Measurements from ENCODE around the gene PRC1. TPM values are rescaled to one million over a fixed set of nuclear protein-coding genes. Genes with fewer than 3 reads are reported as not detected.

PRC1 gene
- polyA plus RNA-seq, 10 donors: 34.1 to 72.6 (median 45.2) TPM

- peak; percentile 70 to 92 (median 86) for DNase-seq
These were observed 37.9 kb downstream of the PRC1 start for GRCh38 chr15:90956274-90957030.

DNA sequence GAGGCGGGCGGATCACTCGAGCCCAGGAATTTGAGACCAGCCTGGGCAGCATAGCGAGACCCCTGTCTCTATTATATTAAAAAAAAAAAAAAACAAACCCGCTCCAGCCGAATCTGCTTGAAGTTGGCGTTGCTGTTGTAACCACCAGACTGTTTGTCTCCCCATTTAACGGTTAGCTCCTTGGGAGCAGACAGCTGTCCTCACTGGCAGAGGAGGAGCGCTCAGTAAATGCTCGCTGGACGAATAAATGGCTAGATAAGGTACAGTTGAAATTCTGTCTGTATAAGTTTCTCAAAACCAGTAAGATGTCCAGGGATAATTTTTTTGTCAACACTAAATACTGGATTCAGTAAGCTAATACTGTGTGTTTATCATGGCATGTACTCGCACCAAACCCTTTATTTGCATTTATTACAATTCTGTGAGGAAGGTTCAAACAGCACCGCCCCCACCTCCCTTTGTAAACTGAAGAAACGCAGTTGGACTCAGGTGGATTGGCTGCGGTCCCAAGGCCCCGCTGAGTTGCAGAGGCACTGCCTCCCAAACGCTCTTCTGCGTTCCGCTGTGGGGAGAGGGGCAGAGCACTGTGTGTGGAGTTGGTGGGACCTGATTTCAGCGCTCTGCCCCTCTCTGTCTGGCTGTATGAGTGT is 38.6 kb downstream of the PRC1 start:
- DNase-seq: no peak

GRCh38 chr15:90954712-90955623 is 39.4 kb downstream of the PRC1 start, which contains the start of gene RCCD1:
Gene RCCD1 (plus strand): TSS chr15:90954884. CDS start chr15:90956735, 1,851 bp downstream.
- peak; percentile 95 to 98 (median 96) for DNase-seq

GRCh38 chr15:90953947-90954711 is 40.2 kb downstream of the PRC1 start:
- DNase-seq: no peak

DNA sequence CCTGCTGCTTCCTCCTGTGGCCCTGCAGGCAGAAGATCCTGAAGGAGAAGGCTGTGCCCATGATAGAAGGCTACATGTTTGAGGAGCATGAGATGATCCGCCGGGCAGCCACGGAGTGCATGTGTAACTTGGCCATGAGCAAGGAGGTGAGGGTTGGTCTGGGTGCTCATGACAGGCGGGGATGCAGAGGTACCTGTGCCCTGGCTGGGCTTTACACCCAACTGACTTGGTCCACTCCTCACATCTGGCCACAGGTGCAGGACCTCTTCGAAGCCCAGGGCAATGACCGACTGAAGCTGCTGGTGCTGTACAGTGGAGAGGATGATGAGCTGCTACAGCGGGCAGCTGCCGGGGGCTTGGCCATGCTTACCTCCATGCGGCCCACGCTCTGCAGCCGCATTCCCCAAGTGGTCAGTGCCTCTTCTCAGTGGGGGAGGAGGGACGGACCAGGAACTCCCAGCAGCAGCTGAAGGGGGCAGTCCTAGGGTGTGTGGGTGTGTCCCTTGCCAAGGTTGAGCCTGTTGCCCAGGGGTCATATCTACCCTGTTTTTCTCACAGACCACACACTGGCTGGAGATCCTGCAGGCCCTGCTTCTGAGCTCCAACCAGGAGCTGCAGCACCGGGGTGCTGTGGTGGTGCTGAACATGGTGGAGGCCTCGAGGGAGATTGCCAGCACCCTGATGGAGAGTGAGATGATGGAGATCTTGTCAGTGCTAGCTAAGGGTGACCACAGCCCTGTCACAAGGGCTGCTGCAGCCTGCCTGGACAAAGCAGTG is 41.2 kb downstream of the PRC1 start:
- no peak for DNase-seq

GRCh38 chr15:90950676-90951075 is 43.7 kb downstream of the PRC1 start:
- DNase-seq: no peak

- no peak for DNase-seq
These were observed 44.2 kb downstream of the PRC1 start for GRCh38 chr15:90949979-90950675.

DNA sequence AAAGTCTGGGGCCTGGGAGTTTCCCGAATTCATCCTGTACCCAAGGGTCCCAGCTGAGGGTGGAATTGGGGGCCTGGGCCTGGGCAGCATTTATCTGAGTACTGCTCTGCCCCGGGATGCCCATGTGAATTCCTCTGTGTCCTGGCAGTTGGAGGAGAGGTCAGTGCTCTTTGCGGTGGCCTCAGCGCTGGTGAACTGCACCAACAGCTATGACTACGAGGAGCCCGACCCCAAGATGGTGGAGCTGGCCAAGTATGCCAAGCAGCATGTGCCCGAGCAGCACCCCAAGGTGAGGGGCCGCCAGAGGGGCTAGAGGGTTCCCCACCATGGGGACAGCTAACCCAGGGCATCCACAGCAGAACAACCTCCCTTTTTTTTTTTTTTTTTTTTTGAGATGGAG is 45.8 kb downstream of the PRC1 start:
- no peak for DNase-seq

DNA sequence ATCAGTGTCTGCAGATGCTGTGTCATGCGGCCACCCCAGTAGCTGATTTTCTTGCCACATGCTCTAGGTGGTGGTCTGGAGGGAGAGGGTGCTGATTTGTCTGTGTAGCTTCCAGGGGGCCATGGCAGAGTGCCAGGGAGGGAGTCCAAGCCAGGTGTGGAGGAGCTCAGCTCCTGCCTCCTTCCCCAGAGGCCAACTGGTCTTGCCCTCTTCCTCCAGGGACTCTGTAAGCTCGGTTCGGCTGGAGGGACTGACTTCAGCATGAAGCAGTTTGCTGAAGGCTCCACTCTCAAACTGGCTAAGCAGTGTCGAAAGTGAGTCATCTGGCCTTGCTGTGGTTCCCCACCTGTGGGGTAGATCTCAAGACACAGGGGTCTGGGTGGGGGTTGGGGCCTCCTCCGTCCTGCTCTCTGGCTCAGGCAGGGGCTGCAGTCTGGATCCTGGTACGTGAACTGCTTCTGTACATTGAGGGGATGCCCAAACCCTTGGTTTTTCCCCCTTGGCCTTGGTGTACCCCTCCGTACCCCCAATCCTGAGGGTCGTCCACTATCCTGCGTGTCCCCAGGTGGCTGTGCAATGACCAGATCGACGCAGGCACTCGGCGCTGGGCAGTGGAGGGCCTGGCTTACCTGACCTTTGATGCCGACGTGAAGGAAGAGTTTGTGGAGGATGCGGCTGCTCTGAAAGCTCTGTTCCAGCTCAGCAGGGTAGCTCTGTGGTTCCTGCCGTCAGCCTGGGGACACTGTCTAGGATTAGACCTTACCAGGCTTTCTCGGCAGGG is 46.6 kb downstream of the PRC1 start:
- no peak for DNase-seq

GRCh38 chr15:90946941-90947576 is 47.3 kb downstream of the PRC1 start:
- DNase-seq: no peak

GRCh38 chr15:90946538-90946937 is 47.8 kb downstream of the PRC1 start:
- no peak for DNase-seq

DNA sequence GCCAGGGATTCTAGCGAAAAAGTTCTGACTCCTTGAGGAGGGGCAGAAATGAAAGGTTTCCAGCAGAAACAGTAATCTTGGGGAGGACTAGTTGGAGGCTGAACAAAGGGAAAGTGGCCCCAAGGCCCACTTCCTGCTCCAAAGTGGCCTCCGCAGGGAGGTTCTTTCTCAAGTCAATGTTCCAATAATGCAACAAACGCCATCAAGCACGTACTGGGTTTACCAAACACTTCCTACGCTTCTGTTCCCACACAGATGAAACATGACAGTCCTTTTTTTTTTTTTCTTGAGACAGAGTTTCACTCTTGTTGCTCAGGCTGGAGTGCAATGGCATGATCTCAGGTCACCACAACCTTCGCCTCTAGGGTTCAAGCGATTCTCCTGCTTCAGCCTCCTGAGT is 49.2 kb downstream of the PRC1 start:
- DNase-seq: no peak

DNA sequence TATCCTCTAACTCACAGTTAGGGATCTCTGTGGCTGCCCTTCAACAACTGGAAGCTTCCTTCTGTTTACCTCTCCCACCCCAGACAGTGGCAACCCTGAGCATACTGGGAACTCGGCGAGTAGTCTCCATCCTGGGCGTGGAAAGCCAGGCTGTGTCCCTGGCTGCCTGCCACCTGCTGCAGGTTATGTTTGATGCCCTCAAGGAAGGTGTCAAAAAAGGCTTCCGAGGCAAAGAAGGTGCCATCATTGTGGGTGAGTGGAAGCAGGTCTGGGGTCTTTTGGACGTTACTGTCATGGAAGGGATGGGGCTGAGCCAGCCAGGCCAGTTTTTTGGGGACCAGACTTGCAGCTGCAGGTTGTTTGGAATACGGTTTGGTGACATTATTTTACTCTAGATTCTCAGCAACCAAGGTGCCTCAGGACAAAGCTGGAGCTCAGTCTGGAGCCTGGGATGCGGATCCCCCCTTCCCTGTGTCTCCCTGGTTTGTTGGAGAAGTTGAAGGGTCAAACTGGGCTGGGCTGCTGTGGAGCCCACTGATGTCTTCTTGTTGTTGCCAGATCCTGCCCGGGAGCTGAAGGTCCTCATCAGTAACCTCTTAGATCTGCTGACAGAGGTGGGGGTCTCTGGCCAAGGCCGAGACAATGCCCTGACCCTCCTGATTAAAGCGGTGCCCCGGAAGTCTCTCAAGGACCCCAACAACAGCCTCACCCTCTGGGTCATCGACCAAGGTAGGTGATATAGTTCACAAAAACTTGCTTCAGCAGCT is 51.8 kb downstream of the PRC1 start:
- DNase-seq: no peak

DNA sequence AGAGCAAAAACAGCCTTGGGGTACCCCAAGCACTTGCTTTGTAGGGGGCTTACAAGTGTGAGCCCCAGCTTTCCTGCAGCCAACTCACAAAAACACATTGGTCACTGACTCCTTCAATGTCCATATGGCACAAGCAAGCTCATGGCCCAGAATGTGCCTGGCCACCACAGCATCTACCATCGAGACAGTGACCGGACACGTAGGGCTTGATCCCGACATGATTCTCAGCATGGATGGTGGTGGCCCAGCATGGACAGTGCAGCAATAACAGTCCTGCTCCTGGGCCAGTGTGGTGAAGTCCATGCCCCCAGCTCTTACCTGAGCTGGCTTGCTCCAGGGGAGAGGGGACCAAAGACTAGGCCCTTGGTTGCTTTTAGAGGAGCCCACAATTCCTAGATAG is 53.3 kb downstream of the PRC1 start:
- no peak for DNase-seq

- no peak for DNase-seq
These were observed 54.6 kb downstream of the PRC1 start for GRCh38 chr15:90939756-90940155.

- DNase-seq: no peak
These were observed 56.1 kb downstream of the PRC1 start for GRCh38 chr15:90938261-90938660.

DNA sequence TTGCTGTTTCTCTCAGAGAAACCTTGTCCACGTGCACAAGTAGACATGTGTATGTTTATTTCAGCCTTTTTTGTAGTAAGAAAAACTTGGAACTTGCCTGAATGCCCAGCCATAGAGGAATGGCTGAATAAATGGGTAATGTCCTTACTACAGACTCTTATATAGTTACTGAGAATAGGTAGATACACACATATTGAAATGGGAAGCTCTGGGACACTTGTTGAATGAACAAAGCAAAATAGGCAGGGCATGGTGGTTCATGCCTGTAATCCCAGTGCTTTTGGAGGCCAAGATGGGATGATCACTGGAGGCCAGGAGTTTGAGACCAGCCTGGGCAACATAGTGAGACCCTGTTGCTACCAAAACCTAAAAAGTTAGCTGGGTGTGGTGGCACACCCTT is 57.5 kb downstream of the PRC1 start:
- DNase-seq: no peak

All from muscle of back (tissue), 11 donors.